Chondrocyte (in vitro differentiated cells): ENCODE measurements around the gene PDCD1LG2. TPM values are rescaled to one million over a fixed set of nuclear protein-coding genes. Genes with fewer than 3 reads are reported as not detected.

Source experiments
- DNase-seq: peaks from one replicate; pipeline ENCODE4 v3.0.0; 2021; ENCODE audit warnings: mixed read lengths, low spot score
- H3K27ac Mint-ChIP-seq: one replicate; pipeline ENCODE4 v1.8.0; 2021; ENCODE audit warnings: mild to moderate bottlenecking, moderate library complexity, mixed read lengths; ENCODE audit not compliant: unreplicated experiment
- H3K27me3 Mint-ChIP-seq: 2 replicates; pipeline ENCODE4 v1.8.0; 2021; ENCODE audit warnings: low read depth, mixed read lengths
- H3K36me3 Mint-ChIP-seq: 2 replicates; pipeline ENCODE4 v1.8.0; 2021; ENCODE audit warnings: low read depth, mixed read lengths
- H3K4me1 Mint-ChIP-seq: 2 replicates; pipeline ENCODE4 v1.8.0; 2021; ENCODE audit warnings: low read depth, mild to moderate bottlenecking, mixed read lengths
- H3K4me3 Mint-ChIP-seq: one replicate; pipeline ENCODE4 v1.8.0; 2021; ENCODE audit warnings: mild to moderate bottlenecking, moderate library complexity, mixed read lengths; ENCODE audit not compliant: unreplicated experiment
- H3K9me3 Mint-ChIP-seq: 2 replicates; pipeline ENCODE4 v1.8.0; 2021; ENCODE audit warnings: low read depth, mixed read lengths
- total RNA-seq: library from RNA; stranded (reverse); gene quantifications from 3 replicates; pipeline ENCODE4 v1.2.1, GENCODE V29; 2021
- TF ChIP-seq, protein P1 (sequence below): fragments of 200-600 bp; sonication (generic); IDR thresholded peaks from 2 replicates; pipeline ENCODE4 v1.5.0; 2021; ENCODE audit warnings: antibody characterized with exemption, mild to moderate bottlenecking, moderate library complexity

Gene PDCD1LG2
- total RNA-seq, 1 donor from 2014 or later = 1.1 TPM

GRCh38 chr9:5559659-5560058, 49.3 kb downstream of the PDCD1LG2 start:
- Mint-ChIP-seq H3K27ac (no peak overlapping the region), H3K27me3 (no peaks in the 10 kb centered on the region)

GRCh38 chr9:5560443-5561100, 50.2 kb downstream of the PDCD1LG2 start:
- H3K27me3 Mint-ChIP-seq = no peaks in the 10 kb centered on the region
- no peak overlapping the region for H3K27ac Mint-ChIP-seq
- peaks cover 25% of the 10 kb centered on the region for H3K4me1 Mint-ChIP-seq
- peaks cover 5% of the 10 kb centered on the region for H3K9me3 Mint-ChIP-seq
- TF ChIP-seq, protein P1, sequence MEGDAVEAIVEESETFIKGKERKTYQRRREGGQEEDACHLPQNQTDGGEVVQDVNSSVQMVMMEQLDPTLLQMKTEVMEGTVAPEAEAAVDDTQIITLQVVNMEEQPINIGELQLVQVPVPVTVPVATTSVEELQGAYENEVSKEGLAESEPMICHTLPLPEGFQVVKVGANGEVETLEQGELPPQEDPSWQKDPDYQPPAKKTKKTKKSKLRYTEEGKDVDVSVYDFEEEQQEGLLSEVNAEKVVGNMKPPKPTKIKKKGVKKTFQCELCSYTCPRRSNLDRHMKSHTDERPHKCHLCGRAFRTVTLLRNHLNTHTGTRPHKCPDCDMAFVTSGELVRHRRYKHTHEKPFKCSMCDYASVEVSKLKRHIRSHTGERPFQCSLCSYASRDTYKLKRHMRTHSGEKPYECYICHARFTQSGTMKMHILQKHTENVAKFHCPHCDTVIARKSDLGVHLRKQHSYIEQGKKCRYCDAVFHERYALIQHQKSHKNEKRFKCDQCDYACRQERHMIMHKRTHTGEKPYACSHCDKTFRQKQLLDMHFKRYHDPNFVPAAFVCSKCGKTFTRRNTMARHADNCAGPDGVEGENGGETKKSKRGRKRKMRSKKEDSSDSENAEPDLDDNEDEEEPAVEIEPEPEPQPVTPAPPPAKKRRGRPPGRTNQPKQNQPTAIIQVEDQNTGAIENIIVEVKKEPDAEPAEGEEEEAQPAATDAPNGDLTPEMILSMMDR = no peak
- no peak for DNase-seq
- no peak overlapping the region for H3K4me3 Mint-ChIP-seq
- peaks cover 2% of the 10 kb centered on the region for H3K36me3 Mint-ChIP-seq

More at GRCh38 chr9:5559659-5560058, 49.3 kb downstream of the PDCD1LG2 start:
- TF ChIP-seq, protein P1 = no peak
- Mint-ChIP-seq H3K36me3 (peaks cover 2% of the 10 kb centered on the region), H3K9me3 (peaks cover 5% of the 10 kb centered on the region), H3K4me1 (peaks cover 29% of the 10 kb centered on the region), H3K4me3 (no peak overlapping the region)
- DNase-seq = no peak

DNA sequence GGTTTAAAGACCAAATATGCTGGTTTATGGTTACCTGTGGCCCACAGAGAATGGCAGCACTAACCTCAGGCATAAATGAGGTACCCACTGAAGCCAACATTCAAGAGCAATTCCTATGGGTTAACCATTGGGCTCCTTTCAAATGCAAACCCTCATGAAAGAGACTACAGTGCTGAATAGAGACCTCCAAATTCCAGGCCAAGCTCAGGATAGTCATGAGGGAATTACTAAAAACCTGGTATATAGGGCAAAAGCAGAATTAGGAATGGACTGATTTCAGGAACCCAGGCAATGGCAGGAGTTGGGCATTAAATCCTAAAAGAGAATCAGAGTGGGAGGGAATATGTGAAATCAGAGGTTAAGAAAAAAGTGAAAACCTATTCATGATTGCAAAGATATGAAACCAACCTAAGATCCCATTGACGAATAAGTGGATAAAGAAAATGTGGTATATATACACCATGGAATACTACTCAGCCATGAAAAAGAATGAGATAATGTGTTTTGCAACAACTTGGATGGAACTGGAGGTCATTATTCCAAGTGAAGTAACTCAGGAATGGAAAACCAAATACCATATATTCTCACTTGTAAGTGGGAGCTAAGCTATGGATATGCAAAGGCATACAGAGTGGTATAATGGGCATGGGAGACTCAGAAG, 51.6 kb downstream of the PDCD1LG2 start:
- Mint-ChIP-seq H3K36me3 (peaks cover 2% of the 10 kb centered on the region), H3K4me1 (peaks cover 25% of the 10 kb centered on the region), H3K27me3 (no peaks in the 10 kb centered on the region), H3K4me3 (no peak overlapping the region), H3K27ac (no peak overlapping the region), H3K9me3 (peaks cover 5% of the 10 kb centered on the region)
- TF ChIP-seq, protein P1 = no peak
- no peak for DNase-seq

DNA sequence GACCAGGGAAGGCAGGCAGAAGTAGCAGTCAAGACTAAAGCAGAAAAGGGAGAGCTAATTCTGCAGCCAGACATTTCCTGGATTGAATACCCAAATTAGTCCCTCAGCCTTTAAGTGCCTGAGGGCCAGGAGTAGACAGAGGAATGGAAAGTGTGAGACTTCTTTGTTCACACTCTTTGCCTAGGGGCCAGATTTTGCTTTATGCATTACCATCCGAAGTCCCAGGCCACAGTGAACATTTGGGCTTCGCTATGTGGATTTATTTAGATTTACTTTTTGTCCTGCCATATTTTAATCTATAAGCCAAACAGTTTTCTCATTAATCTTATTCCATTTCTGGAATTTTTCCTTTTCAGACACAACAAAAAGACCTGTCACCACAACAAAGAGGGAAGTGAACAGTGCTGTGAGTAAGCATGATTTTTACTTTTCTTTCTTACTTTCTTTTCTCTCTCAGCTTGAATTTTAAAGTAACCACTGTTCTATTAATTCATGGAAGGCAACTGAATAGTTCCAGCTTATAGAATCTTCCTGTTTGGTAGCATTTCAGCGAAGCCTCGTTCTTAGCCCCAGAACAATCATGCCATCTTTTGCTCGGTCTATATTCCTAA, 52.6 kb downstream of the PDCD1LG2 start:
- Mint-ChIP-seq H3K27me3 (no peaks in the 10 kb centered on the region), H3K27ac (no peak overlapping the region)
- DNase-seq = no peak

DNA sequence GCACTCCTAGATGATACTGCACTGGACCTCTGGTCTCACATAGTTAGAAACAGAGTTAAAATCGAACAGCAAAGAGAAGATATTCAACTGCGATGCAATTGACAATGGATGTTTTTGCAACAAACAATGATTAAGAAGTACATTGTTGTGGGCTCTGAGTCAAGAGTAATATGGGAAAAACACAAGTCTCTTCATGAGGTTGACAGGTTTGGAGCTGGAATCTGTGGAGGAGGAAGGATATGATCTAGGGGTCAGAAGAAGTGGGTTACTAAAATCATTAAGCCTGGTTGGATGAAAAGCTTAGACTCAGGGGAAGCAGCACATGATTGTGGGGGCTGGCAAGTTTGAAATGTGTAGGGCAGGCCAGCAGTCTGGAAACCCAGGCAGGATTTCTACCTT, 53.1 kb downstream of the PDCD1LG2 start:
- H3K4me3 Mint-ChIP-seq = no peak overlapping the region
- H3K27me3 Mint-ChIP-seq = no peaks in the 10 kb centered on the region
- H3K9me3 Mint-ChIP-seq = peaks cover 5% of the 10 kb centered on the region
- H3K36me3 Mint-ChIP-seq = no peaks in the 10 kb centered on the region
- TF ChIP-seq, protein P1 = no peak
- DNase-seq = no peak
- no peak overlapping the region for H3K27ac Mint-ChIP-seq
- peaks cover 15% of the 10 kb centered on the region for H3K4me1 Mint-ChIP-seq

More for the DNA sequence above, 52.6 kb downstream of the PDCD1LG2 start:
- H3K4me1 Mint-ChIP-seq = peaks cover 20% of the 10 kb centered on the region
- TF ChIP-seq, protein P1 = no peak
- peaks cover 5% of the 10 kb centered on the region for H3K9me3 Mint-ChIP-seq
- no peak overlapping the region for H3K4me3 Mint-ChIP-seq
- H3K36me3 Mint-ChIP-seq = peaks cover 2% of the 10 kb centered on the region
